Inflammatory macrophage (primary cell): ENCODE data around the gene AKT1S1.

Source experiments
- DNase-seq, 2 donors: peaks; one replicate each; pipeline ENCODE4 v3.0.0-alpha.2; 2020 to 2022

AKT1S1 gene

GRCh38 chr19:49866933-49867782 is 10.0 kb downstream of the AKT1S1 start, which contains the start of gene PNKP:
Gene PNKP, minus strand, starts transcription at chr19:49867576. Its CDS starts 372 bp downstream, at chr19:49867204.
- DNase-seq: peak; percentile 91

DNA sequence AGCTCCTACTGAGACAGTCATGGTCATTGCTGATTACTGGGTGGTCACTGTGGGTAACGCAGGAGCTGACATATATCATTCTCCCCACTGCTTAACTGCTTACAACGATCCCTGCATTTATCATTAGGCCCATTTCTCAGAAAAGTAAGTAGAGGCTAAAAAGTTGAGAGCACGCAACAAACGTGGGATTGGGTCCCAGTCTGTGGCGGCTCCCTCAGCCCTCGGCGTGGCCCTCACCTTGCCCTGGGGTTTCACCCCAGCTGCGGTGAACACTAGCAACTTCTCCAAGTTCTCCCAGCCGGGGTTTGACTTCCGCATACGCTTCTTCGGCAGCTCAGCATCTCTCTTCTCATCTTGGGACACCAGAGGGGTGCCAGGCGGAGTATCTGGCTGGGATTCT is 12.3 kb downstream of the AKT1S1 start:
- DNase-seq: no peak

DNA sequence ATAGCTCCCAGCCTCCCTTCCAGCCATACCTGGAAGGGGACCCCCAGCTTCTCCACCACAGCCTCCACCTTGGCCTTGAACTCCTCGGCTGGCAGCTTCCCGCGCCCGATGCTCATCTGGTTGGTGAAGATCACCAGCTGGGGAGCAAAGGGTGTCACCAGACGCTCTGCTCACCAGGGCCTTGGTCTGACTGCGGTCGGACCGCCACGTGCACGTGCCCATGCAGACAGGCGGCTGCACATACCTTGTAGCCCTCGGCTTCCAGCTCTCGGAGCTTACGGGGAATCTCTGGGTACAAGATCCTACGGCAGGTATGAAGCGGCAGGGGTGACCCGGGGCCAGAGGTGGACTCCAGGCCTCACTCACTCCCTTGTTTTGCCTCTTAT is 13.2 kb downstream of the AKT1S1 start:
- no peak for DNase-seq

DNA sequence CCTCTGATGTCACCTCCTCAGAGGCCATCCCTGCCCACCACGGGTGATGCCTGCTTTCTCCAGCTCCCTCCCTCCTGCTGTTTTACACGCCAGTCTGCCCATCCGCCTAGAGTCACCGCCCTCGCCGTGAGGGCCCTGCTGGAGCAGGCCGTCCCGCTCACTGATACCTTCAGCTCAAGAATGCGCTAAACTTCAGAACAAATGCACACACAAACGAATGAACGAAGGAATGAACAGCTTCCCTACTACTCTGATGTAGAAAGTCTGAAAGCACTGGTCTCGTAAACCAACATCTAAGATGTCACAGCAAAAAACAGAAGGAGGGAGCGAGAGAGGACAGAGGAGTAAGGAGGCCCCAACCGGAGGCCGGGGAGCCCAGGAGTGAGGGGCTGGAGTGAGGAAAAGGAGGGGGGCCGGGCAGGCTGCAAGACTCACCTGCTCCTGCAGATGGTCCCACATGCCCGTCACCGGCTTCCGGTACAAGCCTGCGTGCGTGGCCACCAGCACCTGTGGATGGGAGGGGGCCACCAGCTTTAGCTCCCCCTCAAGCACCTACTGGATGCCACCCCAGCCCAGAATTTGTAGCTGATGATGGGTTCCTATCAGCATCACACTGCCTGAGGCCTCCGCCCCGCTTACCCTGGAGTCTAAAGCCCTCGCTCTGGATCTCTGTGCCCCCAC is 13.8 kb downstream of the AKT1S1 start:
- DNase-seq: no peak

DNA sequence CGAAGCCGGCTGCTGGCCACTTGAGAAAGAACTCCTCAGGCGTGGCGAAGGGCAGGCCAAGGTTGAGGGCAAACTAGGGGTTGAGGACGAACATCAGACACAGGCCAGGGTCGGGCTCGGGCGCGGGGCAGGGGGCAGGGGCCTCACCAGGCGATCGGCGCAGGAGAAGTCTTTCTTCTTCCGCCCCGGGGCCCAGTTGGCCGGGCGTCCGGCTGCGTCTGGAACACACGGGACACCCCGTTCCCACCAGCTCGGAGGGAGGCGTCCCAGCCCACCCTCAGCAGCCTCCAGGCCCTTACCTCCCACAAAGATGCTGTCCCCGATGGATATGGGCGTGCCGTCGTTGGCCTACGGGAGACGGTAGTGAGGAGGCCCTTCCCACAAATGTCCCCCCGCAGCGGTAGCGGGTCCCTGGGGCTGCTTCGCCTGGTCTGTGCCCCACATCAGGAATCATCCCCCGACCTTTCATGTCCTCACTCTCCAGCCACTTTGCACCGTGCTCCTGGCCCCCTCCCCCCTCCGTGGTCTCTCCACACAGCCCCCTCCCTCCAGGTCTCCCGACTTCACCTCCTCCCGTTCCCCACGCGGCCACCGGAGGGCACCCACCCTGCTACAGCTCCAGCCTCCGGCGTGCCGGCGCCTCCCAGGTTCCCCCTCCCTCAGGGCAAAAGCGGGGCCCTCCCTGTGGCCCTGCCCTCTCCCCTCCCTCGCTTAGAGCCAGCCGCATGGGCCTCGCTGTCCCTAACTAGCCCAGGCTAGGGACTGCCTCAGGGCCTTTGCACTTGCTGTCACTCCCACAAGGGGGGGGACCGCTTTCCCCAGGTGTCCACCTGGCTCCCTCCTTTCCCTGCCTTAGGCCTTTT is 14.5 kb downstream of the AKT1S1 start:
- no peak for DNase-seq

- DNase-seq: no peak
Measured at GRCh38 chr19:49861541-49862378, 15.4 kb downstream of the AKT1S1 start.

DNA sequence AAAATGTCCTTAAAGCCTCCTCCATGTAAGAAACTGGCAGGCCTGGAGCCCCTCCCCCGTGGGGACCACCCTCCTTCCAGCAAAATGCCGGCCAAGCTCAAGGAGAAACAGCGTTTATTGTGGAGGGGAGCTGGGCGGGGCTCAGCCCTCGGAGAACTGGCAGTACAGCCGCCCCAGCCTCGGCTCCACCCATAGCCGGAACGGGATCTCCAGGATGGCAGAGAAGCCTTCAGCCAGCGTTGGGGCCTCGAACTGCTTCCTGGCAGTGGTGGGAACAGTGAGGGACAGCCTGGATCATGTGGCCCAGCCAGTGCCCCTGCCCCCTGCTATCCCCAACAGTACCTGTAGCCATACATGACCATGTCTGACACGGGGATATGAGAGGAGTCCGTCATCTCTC is 16.0 kb downstream of the AKT1S1 start:
- DNase-seq: no peak

DNA sequence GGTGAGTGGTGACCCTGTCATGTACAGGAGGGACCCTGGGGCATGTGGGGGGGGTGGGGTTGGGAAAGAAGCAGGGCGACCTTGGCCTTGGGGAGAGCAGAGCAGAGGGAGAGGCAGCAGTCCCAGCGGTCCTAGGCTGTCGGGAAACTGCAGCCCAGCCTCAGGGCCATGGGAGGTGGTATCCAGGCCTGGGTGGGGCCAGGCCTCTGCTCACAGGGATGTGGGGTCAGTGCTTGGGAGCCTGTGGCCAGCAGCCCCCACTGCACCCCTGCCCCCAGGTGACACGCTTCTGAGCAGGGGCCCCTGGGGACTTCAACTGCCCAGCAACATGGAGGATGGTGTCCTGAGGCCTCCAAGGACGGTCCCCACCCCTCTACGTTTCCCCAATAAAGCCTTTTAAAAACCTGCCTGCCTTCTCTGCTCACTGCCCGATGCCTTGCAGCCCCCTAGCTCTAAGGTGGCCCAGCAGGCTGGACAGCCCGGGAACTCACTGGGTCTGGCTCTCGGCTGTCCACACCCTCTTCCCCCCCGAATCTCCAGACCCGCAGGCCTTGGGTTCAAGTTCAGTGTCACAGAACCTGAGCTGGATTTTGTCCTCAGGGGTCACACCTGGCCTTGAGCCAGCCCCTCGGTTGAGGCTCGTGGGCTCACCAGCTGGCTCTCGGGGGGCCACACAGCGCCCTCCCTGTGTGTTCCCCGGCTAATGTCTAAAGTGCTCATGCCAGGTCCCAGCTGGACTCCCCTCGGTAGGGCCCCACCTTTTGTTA is 16.6 kb downstream of the AKT1S1 start:
- DNase-seq: no peak

DNA sequence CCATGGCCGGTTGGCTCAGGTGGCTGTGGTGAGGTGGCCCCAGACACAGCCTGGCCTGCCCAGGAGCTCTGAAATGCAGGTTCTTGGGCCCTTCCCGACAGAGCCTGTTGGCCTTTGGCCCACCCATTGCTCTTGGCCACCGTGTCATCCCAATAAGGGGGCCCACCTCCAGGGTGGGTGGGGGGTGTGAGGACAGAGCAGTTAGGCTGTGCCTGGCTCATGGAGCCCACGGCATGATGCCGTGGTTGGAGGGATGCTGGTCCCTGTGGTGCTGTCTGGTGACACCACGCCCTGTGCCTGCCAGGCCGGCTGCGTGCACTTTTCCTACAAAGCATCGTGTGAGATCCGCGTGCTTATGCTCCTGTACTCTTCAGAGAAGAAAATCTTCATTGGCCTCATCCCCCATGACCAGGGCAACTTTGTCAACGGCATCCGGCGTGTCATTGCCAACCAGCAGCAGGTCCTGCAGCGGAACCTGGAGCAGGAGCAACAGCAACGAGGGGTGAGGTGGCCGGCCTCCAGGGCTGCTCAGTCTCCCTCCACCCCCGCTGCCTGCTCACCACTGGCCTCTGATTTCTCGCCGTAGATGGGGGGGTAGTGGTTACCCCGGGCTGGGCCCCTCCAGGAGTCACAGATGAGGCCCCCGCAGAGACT is 17.3 kb downstream of the AKT1S1 start:
- no peak for DNase-seq

DNA sequence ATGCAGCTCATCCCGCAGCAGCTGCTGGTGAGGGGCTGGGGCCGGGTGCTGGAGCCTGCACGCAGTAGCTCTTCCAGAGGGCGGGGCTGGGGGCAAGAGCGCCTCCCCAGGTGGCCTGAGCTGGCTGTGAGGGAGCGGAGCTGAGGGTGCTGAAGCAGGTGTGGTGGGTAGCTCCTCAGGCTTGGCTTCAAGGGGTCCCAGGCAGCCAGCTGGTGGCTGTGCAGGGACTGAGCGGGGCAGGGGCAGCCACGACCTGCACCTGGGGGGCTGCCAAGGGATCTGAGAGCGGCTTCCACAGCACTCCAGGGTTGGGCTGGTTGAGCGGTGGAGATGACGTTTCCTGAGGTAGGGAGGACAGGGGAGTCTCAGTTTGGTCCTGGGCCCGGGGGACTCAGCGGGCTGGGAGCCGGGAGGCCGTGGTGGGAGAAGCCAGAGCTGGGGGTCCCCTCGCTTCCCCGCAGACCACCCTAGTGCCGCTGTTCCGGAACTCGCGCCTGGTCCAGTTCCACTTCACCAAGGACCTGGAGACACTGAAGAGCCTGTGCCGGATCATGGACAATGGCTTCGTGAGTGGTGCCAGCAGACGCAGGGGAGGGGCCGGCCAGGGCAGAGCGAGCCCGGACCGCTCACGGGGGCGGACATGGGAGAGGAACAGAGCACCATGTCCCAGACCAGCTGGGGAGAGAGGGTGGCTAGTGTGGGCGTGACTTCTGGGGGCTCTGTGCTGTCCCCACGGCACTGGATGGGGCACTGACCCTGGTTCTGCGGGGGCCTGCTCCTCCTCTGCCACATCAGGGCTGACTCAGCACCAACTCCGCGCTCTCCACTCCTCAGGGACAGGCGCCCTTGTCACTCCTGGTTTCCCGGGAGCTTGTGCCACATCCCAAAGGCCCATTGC is 18.8 kb downstream of the AKT1S1 start:
- DNase-seq: no peak

DNA sequence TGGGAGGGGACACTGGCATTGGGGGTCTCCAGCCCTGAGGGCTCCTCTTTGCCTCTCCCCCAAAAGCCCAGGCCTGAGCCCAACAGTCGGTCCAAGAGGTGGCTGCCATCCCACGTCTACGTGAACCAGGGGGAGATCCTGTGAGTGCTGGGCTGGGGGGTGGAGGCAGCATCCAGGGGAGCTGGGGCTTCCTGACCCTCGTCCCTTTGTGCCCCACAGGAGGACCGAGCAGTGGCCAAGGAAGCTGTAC is 19.4 kb downstream of the AKT1S1 start:
- DNase-seq: no peak

GRCh38 chr19:49857061-49857837 is 19.9 kb downstream of the AKT1S1 start:
- DNase-seq: no peak

DNA sequence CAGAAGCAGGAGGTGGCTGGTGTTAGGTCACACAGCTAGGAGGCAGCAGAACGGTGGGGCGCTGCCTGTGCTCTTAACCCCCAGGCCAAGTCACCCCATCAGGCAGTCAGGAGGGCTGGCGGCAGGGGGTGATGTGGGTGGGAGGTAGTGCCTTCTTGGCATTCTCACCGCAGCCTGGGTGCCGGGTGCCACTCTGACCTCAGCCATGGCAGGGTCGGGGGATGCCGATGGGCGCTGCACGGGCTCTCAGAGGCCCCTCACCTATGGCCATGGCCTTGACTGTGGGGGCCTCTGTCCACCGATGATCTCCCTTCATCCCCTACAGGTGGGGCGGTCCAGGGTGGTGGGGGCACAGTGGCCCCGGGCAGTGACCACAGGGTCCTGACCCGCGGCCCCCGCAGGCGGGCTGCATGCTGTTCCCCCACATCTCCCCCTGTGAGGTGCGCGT is 20.6 kb downstream of the AKT1S1 start:
- no peak for DNase-seq

DNA sequence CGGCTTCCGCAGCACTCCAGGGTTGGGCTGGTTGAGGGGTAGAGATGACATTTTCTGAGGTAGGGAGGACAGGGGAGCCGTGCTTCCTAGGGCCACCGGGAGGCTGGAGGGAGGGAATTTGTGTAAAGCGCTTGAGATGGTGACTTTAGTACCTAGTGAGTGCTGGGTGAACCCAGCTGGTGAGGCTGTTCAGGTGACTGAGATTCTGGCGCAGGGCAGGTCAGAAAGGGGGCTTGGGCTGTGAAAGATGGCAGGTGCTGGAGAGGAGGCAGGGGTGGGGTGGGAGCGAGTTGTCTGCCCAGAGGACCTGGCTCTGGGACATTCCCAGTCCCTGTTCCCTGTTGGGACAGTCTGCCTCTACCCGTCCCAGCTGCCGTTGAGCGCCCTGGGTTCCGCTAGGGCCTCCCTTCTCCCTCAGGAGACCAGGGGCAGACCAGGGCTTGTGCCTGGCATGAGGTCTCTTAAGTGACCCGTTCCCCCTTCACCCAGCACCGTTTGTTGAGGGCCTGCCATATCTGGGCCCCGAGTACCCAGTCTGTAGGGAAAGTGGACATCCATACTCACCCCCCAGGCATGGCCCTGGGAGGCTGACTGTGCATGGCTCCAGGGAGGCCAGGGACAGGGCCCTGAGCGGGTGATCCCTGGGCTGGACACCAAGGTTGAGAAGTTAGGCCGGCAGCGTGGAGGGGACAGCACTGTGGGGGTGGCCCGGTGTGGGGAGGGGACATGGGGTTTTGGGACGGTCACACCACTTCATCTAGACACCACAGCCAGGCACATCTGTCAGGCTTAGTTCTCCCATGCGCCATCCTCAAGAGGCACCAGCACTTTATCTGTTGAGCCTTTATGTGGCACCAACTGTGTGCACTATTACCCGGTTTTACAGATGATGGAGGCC is 21.2 kb downstream of the AKT1S1 start:
- no peak for DNase-seq

GRCh38 chr19:49855277-49855675 is 21.9 kb downstream of the AKT1S1 start:
- no peak for DNase-seq

- DNase-seq: no peak
Measured at GRCh38 chr19:49854378-49855263, 22.5 kb downstream of the AKT1S1 start.

- no peak for DNase-seq
Measured at GRCh38 chr19:49853852-49854377, 23.2 kb downstream of the AKT1S1 start.
